ENCODE measurements around the gene TPRN. TPM values are rescaled to one million over a fixed set of nuclear protein-coding genes. Genes with fewer than 3 reads are reported as not detected.

TPRN gene
- total RNA-seq, 1 experiment from 2014 or later, result 6.0 TPM

DNA sequence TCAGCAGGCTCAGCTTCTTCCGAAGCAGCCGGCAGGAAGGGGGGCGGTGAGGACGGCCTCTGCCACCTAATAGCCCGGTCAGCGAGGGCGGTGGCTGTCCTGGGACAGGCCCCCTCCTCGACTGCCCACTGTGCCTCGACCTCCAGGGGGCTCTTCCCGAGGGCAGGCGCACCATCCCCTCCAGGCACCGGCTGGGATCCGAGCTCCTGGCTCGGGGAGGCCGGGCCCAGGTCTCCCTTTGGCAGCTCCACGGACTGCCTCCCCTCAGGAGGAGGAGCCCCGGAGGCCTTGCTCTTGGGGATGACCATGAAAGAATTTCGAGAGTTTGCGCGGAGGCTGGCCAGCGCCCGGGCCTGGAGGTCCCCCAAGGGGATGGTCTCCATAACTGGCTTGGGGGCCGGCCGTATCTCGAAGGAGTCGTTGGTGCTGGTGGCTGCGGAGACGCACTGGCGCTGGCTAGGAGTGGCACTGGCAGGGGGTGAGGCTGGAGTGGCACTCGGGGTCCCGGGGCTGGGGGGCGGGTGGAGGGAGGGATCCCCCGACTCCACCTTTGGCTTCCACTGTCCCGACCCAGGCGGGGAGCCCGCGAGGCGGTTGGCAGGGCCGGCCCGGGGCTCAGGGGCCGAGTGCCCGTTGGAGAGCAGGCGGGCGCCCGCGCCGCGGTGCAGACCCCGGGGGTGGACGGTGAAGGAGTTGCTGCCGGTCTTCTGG is 975 bp downstream of the TPRN start:
- no peaks in the 10 kb centered on the region for H3K27me3 ChIP-seq (replicated peaks)
- no peaks in the 10 kb centered on the region for H3K9me3 ChIP-seq (replicated peaks)
- peak overlapping the region; percentile 77 for H3K4me3 ChIP-seq
- peaks cover 6% of the 10 kb centered on the region; the same call in 1 of the 2 replicates for H3K36me3 ChIP-seq
- H3K4me1 ChIP-seq (replicated peaks), result peaks cover 15% of the 10 kb centered on the region
- H3K27ac ChIP-seq, result no peak overlapping the region
- no peak for DNase-seq (ENCODE audit: low read depth in 1 of 2, low spot score in 2 of 2)

- H3K4me3 ChIP-seq, result no peak overlapping the region
- DNase-seq (ENCODE audit: low read depth in 1 of 2, low spot score in 2 of 2), result no peak
- H3K27ac ChIP-seq, result no peak overlapping the region
- H3K27me3 ChIP-seq (replicated peaks), result no peaks in the 10 kb centered on the region
- peaks cover 8% of the 10 kb centered on the region for H3K4me1 ChIP-seq (replicated peaks)
- no peaks in the 10 kb centered on the region for H3K9me3 ChIP-seq (replicated peaks)
- H3K36me3 ChIP-seq, result peaks cover under 1% of the 10 kb centered on the region; the same call in 1 of the 2 replicates
Observed at GRCh38 chr9:137198902-137199283, 1.6 kb downstream of the TPRN start.

GRCh38 chr9:137198051-137198901 is 2.3 kb downstream of the TPRN start:
- DNase-seq (ENCODE audit: low read depth in 1 of 2, low spot score in 2 of 2), result no peak
- Histone ChIP-seq H3K4me3 (no peak overlapping the region), H3K9me3 (replicated peaks) (no peaks in the 10 kb centered on the region), H3K4me1 (replicated peaks) (peaks cover 8% of the 10 kb centered on the region), H3K27me3 (replicated peaks) (no peaks in the 10 kb centered on the region), H3K36me3 (no peaks in the 10 kb centered on the region; the same call in 1 of the 2 replicates), H3K27ac (no peak overlapping the region)

GRCh38 chr9:137195525-137196220 is 4.9 kb downstream of the TPRN start:
- Histone ChIP-seq H3K27ac (no peak overlapping the region), H3K36me3 (peaks cover 18% of the 10 kb centered on the region), H3K4me3 (no peak overlapping the region), H3K4me1 (replicated peaks) (peaks cover 8% of the 10 kb centered on the region; the same call in 1 of the 2 replicates), H3K9me3 (replicated peaks) (no peaks in the 10 kb centered on the region), H3K27me3 (replicated peaks) (no peaks in the 10 kb centered on the region)
- DNase-seq (ENCODE audit: low read depth in 1 of 2, low spot score in 2 of 2), result no peak

DNA sequence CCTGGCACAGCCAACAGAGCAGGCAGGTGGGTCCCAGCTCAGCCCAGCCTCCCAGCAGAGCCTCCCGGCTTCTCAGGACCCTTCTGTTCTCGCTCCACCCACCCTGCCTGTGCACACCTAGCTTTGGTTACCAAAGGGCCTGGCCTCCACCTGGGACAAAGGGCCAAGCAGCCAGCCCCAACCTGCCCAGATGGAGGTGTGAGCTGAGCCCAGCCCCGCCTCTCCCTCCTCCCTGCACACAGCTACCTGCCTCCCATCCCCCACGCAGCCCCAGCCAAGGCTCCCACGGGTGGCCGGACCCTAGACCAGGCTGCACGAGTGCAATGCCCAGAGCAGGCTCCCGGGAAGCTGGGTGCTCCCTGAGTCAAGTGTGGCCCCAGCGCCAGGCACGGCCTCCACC is 5.6 kb downstream of the TPRN start:
- Histone ChIP-seq H3K9me3 (replicated peaks) (no peaks in the 10 kb centered on the region), H3K36me3 (peaks cover 25% of the 10 kb centered on the region), H3K27ac (no peak overlapping the region), H3K27me3 (replicated peaks) (no peaks in the 10 kb centered on the region), H3K4me1 (replicated peaks) (peaks cover 11% of the 10 kb centered on the region), H3K4me3 (no peak overlapping the region)
- no peak for DNase-seq (ENCODE audit: low read depth in 1 of 2, low spot score in 2 of 2)

- no peak overlapping the region for H3K27ac ChIP-seq
- H3K4me3 ChIP-seq, result no peak overlapping the region
- no peak for DNase-seq (ENCODE audit: low read depth in 1 of 2, low spot score in 2 of 2)
- no peaks in the 10 kb centered on the region for H3K27me3 ChIP-seq (replicated peaks)
- peaks cover 30% of the 10 kb centered on the region for H3K36me3 ChIP-seq
- no peaks in the 10 kb centered on the region for H3K9me3 ChIP-seq (replicated peaks)
- H3K4me1 ChIP-seq (replicated peaks), result peaks cover 11% of the 10 kb centered on the region
Observed at GRCh38 chr9:137194388-137194787, 6.2 kb downstream of the TPRN start.

DNA sequence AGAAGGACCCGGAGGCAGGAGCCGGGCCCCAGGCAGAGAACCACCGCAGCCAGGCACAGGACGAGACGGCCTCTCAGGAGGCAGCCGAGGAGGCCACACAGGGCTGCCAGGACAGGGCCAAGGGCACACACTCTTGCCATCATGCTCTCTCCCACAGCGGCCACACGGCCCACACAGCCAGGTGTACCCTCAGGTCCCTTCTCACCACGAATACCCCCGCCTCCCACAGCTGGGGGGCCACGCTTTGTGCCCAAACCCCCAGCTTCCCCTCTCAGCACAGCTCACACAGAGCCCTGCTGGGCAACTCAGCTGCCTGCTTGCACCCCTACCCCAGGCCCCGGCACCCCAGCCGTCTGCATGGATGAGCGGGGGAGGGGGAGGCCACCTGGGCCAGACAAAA is 6.8 kb downstream of the TPRN start:
- H3K9me3 ChIP-seq (replicated peaks), result no peaks in the 10 kb centered on the region
- H3K4me1 ChIP-seq (replicated peaks), result peaks cover 14% of the 10 kb centered on the region
- no peak for DNase-seq (ENCODE audit: low read depth in 1 of 2, low spot score in 2 of 2)
- no peaks in the 10 kb centered on the region for H3K27me3 ChIP-seq (replicated peaks)
- H3K4me3 ChIP-seq, result no peak overlapping the region
- H3K27ac ChIP-seq, result no peak overlapping the region
- peaks cover 37% of the 10 kb centered on the region for H3K36me3 ChIP-seq

DNA sequence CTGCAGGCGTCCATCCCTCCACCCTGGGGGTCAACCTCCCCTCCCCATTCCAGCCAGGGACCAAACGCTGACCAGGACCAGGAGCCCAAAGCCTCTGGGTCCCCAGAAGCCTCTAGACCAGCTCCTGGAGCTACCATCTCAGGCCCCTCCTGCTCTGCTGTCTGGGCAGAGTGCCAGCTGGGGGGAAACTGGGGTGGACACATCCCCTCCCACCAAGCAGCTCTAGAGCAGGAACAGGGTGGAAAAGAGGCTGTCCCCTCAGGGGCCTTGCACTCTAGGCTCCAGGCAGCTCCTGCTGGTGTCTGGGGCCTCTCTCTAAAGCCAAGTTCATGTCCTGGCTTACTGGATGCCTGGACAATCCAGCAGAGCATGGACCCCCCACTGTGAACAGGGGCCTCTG is 7.7 kb downstream of the TPRN start:
- H3K27me3 ChIP-seq (replicated peaks), result no peaks in the 10 kb centered on the region
- H3K4me3 ChIP-seq, result no peak overlapping the region
- H3K4me1 ChIP-seq (replicated peaks), result peaks cover 14% of the 10 kb centered on the region
- no peaks in the 10 kb centered on the region for H3K9me3 ChIP-seq (replicated peaks)
- H3K27ac ChIP-seq, result no peak overlapping the region
- DNase-seq (ENCODE audit: low read depth in 1 of 2, low spot score in 2 of 2), result no peak
- H3K36me3 ChIP-seq, result peaks cover 45% of the 10 kb centered on the region

DNA sequence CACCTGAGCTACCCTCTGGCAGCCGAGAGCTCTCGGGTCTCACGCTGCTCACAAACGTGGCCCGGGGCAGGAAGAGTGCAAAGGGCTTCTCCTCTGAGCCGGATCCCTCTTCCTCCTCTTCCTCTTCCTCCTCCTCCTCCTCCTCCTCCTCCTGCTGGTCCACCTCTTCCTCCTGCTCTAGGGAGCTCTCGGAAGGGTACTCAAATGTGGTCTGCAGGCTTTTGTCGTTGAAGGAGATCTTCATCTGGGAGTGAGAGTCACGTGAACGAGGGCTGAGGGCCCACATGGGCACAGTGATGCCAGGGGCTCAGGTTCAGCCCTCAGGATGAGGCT is 8.1 kb downstream of the TPRN start:
- H3K36me3 ChIP-seq, result peaks cover 49% of the 10 kb centered on the region
- no peak for DNase-seq (ENCODE audit: low read depth in 1 of 2, low spot score in 2 of 2)
- H3K4me1 ChIP-seq (replicated peaks), result peaks cover 18% of the 10 kb centered on the region
- H3K27ac ChIP-seq, result no peak overlapping the region
- no peaks in the 10 kb centered on the region for H3K27me3 ChIP-seq (replicated peaks)
- no peak overlapping the region for H3K4me3 ChIP-seq
- H3K9me3 ChIP-seq (replicated peaks), result no peaks in the 10 kb centered on the region

DNA sequence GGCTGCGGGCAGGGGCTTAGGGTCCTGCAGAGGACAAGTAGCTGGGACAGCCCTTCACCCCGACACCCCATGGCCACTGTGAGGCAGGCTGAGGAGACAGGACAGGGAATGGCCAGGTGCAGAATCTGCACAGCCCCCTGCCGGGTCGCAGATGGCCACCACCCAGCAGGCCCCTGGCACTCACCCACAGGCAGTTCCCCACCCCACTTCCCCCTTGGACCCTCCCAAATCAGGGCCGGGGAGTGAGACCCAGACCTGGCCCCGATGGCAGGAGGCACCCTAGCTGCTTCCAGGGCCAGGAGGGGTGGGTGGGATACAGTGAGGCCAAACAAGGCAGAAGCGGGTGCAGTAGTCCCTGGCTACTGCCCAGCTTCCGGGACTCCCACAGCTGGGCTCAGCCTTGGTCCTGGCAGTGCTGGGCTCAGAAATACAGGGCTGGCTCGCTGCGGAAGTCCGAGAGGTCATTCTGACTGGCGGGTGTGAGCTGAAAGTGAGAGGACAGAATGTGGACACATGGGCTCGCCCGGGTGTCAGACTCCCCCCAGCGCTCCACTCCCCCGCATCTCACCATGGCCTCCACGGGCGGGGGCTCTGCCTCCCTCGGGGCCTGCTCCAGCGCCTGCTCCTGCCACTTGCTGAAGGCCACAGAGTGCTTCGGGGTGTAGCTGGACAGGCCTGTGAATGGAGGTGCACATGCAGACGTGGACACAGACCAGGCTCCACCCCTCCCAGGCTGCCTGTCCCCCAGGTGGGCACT is 8.7 kb downstream of the TPRN start:
- Histone ChIP-seq H3K4me3 (no peak overlapping the region), H3K27ac (no peak overlapping the region), H3K4me1 (replicated peaks) (peaks cover 24% of the 10 kb centered on the region), H3K9me3 (replicated peaks) (no peaks in the 10 kb centered on the region), H3K36me3 (peaks cover 54% of the 10 kb centered on the region), H3K27me3 (replicated peaks) (no peaks in the 10 kb centered on the region)
- DNase-seq (ENCODE audit: low read depth in 1 of 2, low spot score in 2 of 2), result no peak

- Histone ChIP-seq H3K27me3 (replicated peaks) (no peaks in the 10 kb centered on the region), H3K36me3 (peaks cover 61% of the 10 kb centered on the region), H3K4me3 (no peak overlapping the region), H3K9me3 (replicated peaks) (no peaks in the 10 kb centered on the region), H3K27ac (no peak overlapping the region), H3K4me1 (replicated peaks) (peaks cover 25% of the 10 kb centered on the region)
- no peak for DNase-seq (ENCODE audit: low read depth in 1 of 2, low spot score in 2 of 2)
Observed at GRCh38 chr9:137191245-137191644, 9.3 kb downstream of the TPRN start.

DNA sequence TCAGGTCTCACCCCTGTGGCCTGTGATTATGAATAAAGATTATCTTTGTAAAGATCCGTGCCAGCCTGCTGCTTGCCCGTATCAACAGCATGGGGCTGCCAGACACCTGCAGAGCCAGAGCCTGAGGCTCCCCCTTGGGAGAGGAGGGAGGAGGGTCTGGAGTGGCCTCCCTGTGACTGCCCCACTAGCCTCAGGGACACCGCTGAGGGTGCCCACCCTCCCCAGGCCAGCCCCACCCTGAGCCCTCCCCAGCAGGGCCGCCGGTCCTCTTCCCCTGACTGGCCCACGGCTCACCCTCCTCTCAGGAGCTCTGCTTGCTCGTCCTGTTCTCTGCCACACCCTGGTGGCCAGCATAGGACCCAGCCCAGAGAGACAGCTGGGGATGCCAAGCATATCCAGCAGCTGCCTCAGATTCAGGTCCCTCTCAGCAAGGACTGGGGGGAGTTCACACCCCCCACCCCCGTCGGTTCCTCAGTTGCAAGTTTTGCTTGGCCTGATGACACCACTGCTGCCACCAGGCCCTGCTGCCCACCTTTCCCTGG is 10.2 kb downstream of the TPRN start:
- Histone ChIP-seq H3K9me3 (replicated peaks) (no peaks in the 10 kb centered on the region), H3K27ac (no peak overlapping the region), H3K36me3 (peaks cover 69% of the 10 kb centered on the region), H3K4me3 (no peak overlapping the region), H3K4me1 (replicated peaks) (peaks cover 25% of the 10 kb centered on the region), H3K27me3 (replicated peaks) (no peaks in the 10 kb centered on the region)
- no peak for DNase-seq (ENCODE audit: low read depth in 1 of 2, low spot score in 2 of 2)
